ENCODE measurements around the gene TSPAN9. TPM values are rescaled to one million over a fixed set of nuclear protein-coding genes. Genes with fewer than 3 reads are reported as not detected.

TSPAN9 gene
- total RNA-seq, 6 donors from 2014 or later, result 25.2 to 62.9 (median 44.2) TPM

GRCh38 chr12:3267690-3268089 lies 190.5 kb downstream of the TSPAN9 start:
- no peak for DNase-seq
- no peak for ATAC-seq (ENCODE audit: low FRiP score in 2 of 2)
- no peak for TF ChIP-seq CTCF (IDR thresholded peaks at IDR 0.05)
- no peak for TF ChIP-seq POLR2A (IDR thresholded peaks at IDR 0.05)
- no peak for TF ChIP-seq EP300 (IDR thresholded peaks at IDR 0.05)
- no peak for TF ChIP-seq POLR2AphosphoS5 (IDR thresholded peaks at IDR 0.05)
- Histone ChIP-seq H3K27ac (no peak overlapping the region), H3K36me3 (peaks cover 0 to 10% (median 0%) of the 10 kb centered on the region in 4 donors), H3K4me1 (peaks cover 0 to under 1% (median 0%) of the 10 kb centered on the region in 4 donors), H3K9me3 (no peaks in the 10 kb centered on the region), H3K4me3 (no peak overlapping the region), H3K27me3 (no peaks in the 10 kb centered on the region)
- WGBS, 2 donors, result 66 to 83% methylated on average over 6 to 11 of the region's 11 CpGs

- DNase-seq, result peak in 1 of 2 donors; percentile 32
- H3K27ac ChIP-seq, result no peak overlapping the region
- no peaks in the 10 kb centered on the region for H3K9me3 ChIP-seq
- H3K27me3 ChIP-seq, result no peaks in the 10 kb centered on the region
- TF ChIP-seq POLR2A (IDR thresholded peaks at IDR 0.05), result no peak
- TF ChIP-seq POLR2AphosphoS5 (IDR thresholded peaks at IDR 0.05), result no peak
- TF ChIP-seq CTCF (IDR thresholded peaks at IDR 0.05), result no peak
- TF ChIP-seq EP300 (IDR thresholded peaks at IDR 0.05), result no peak
- H3K4me3 ChIP-seq, result no peak overlapping the region
- peaks cover 0 to 10% (median 0%) of the 10 kb centered on the region in 4 donors for H3K36me3 ChIP-seq
- peaks cover 4 to 10% (median 9%) of the 10 kb centered on the region in 4 donors for H3K4me1 ChIP-seq
- 75 to 92% methylated on average over 11 of the region's 11 CpGs for WGBS, 2 donors
- no peak for ATAC-seq (ENCODE audit: low FRiP score in 2 of 2)
Observed at GRCh38 chr12:3269594-3269993, 192.4 kb downstream of the TSPAN9 start.

GRCh38 chr12:3271146-3271545 lies 194.0 kb downstream of the TSPAN9 start:
- WGBS, 2 donors, result 53 to 78% methylated on average over 1 of the region's 1 CpG

GRCh38 chr12:3271639-3272038 lies 194.5 kb downstream of the TSPAN9 start:
- Histone ChIP-seq H3K27ac (no peak overlapping the region), H3K9me3 (no peaks in the 10 kb centered on the region), H3K27me3 (no peaks in the 10 kb centered on the region), H3K4me3 (no peak overlapping the region), H3K36me3 (peaks cover 0 to 9% (median 0%) of the 10 kb centered on the region in 4 donors), H3K4me1 (peaks cover 4 to 19% (median 13%) of the 10 kb centered on the region in 4 donors)
- ATAC-seq (ENCODE audit: low FRiP score in 2 of 2), result no peak
- no peak for TF ChIP-seq CTCF (IDR thresholded peaks at IDR 0.05)
- no peak for TF ChIP-seq POLR2AphosphoS5 (IDR thresholded peaks at IDR 0.05)
- TF ChIP-seq EP300 (IDR thresholded peaks at IDR 0.05), result no peak
- no peak for TF ChIP-seq POLR2A (IDR thresholded peaks at IDR 0.05)
- WGBS, 2 donors, result 87 to 91% methylated on average over 6 of the region's 6 CpGs
- DNase-seq, result no peak

More at GRCh38 chr12:3271146-3271545, 194.0 kb downstream of the TSPAN9 start:
- H3K27me3 ChIP-seq, result no peaks in the 10 kb centered on the region
- peaks cover 0 to 10% (median 0%) of the 10 kb centered on the region in 4 donors for H3K36me3 ChIP-seq
- H3K9me3 ChIP-seq, result no peaks in the 10 kb centered on the region
- H3K27ac ChIP-seq, result no peak overlapping the region
- no peak for TF ChIP-seq CTCF (IDR thresholded peaks at IDR 0.05)
- no peak for TF ChIP-seq POLR2A (IDR thresholded peaks at IDR 0.05)
- TF ChIP-seq EP300 (IDR thresholded peaks at IDR 0.05), result no peak
- no peak for TF ChIP-seq POLR2AphosphoS5 (IDR thresholded peaks at IDR 0.05)
- H3K4me3 ChIP-seq, result no peak overlapping the region
- peaks cover 4 to 19% (median 13%) of the 10 kb centered on the region in 4 donors for H3K4me1 ChIP-seq
- ATAC-seq (ENCODE audit: low FRiP score in 2 of 2), result no peak
- DNase-seq, result no peak

GRCh38 chr12:3272958-3273357 lies 195.8 kb downstream of the TSPAN9 start:
- H3K9me3 ChIP-seq, result no peaks in the 10 kb centered on the region
- H3K4me1 ChIP-seq, result peaks cover 4 to 19% (median 13%) of the 10 kb centered on the region in 4 donors
- peaks cover 0 to 5% (median 0%) of the 10 kb centered on the region in 4 donors for H3K36me3 ChIP-seq
- peak overlapping the region in 2 of 4 donors; percentile 44 to 45 for H3K27ac ChIP-seq
- WGBS, 2 donors, result 88 to 93% methylated on average over 8 to 9 of the region's 9 CpGs
- H3K27me3 ChIP-seq, result no peaks in the 10 kb centered on the region
- no peak for ATAC-seq (ENCODE audit: low FRiP score in 2 of 2)
- no peak for TF ChIP-seq POLR2A (IDR thresholded peaks at IDR 0.05)
- TF ChIP-seq EP300 (IDR thresholded peaks at IDR 0.05), result no peak
- TF ChIP-seq POLR2AphosphoS5 (IDR thresholded peaks at IDR 0.05), result no peak
- TF ChIP-seq CTCF (IDR thresholded peaks at IDR 0.05), result no peak
- DNase-seq, result peak in 1 of 2 donors; percentile 17
- H3K4me3 ChIP-seq, result no peak overlapping the region
